LNCAP (cell line): Measurements from ENCODE around the gene GMCL2.

Experiments
- TF ChIP-seq, protein P1 (sequence below): fragments of 450-650 bp; IDR thresholded peaks from 2 replicates; pipeline ENCODE4 v1.5.1; 2017; ENCODE audit warnings: mild to moderate bottlenecking

Gene GMCL2

DNA sequence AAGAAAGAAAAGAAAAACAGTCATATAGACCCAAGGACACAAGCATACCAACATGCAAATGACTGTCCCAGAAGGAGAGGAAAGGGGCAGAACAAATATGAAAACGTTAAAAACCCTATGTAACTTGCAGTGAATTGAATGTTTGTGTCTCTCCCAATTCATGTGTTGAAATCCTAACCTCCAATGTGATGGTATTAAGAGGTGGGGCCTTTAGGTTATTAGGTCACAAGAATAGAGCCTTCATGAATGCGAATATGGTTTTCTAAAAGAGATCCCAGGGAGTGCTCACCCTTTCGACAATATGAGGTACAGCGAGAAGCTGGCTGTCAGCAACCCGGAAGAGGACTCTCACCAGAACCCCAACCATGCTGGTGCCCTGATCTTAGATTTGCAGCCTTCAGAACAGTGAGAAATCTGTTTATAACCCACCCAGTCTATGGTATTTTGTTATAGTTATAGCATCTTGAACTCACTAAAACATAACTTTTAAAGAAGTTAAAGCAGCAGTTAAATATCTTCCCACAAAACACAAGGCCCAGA is 31.1 kb upstream of the GMCL2 start:
- TF ChIP-seq, protein P1, sequence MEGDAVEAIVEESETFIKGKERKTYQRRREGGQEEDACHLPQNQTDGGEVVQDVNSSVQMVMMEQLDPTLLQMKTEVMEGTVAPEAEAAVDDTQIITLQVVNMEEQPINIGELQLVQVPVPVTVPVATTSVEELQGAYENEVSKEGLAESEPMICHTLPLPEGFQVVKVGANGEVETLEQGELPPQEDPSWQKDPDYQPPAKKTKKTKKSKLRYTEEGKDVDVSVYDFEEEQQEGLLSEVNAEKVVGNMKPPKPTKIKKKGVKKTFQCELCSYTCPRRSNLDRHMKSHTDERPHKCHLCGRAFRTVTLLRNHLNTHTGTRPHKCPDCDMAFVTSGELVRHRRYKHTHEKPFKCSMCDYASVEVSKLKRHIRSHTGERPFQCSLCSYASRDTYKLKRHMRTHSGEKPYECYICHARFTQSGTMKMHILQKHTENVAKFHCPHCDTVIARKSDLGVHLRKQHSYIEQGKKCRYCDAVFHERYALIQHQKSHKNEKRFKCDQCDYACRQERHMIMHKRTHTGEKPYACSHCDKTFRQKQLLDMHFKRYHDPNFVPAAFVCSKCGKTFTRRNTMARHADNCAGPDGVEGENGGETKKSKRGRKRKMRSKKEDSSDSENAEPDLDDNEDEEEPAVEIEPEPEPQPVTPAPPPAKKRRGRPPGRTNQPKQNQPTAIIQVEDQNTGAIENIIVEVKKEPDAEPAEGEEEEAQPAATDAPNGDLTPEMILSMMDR, result no peak

DNA sequence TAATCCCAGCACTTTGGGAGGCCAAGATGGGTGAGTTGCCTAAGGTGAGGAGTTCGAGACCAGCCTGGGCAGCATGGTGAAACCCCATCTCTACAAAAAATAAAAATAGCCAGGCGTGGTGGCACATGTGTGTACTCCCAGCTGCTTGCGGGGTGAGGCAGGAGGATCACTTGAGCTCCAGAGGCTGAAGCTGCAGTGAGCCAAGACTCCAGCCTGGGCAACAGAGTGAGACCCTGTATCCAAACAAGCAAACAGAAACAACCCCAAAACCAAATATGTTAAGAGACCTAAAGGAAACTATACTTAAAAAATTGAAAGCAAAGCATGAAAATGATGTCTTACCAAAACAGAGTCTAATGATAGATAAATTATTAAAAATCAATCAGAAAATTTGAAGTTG is 29.6 kb upstream of the GMCL2 start:
- TF ChIP-seq, protein P1, result no peak

DNA sequence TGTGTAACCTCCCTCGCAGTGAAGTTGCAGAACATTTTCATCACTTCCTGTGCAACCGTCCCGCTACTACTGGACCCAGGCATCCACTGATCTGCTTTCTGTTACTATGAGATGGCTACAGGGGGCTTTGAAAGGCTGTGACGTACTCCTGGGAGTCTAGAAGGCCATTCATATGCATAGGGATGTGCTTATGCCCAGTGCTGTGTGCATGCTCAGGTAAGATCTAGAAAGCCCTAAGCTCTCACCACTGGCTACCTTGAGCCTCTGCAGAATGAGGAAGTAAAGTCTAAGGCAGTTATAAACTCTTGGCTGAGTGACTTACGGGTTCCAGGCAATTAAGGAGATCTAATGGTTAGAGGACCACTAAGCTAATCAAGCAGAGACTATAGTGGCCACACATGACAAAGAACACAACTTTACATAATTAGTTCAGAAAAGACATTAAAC is 28.9 kb upstream of the GMCL2 start:
- TF ChIP-seq, protein P1, result no peak

DNA sequence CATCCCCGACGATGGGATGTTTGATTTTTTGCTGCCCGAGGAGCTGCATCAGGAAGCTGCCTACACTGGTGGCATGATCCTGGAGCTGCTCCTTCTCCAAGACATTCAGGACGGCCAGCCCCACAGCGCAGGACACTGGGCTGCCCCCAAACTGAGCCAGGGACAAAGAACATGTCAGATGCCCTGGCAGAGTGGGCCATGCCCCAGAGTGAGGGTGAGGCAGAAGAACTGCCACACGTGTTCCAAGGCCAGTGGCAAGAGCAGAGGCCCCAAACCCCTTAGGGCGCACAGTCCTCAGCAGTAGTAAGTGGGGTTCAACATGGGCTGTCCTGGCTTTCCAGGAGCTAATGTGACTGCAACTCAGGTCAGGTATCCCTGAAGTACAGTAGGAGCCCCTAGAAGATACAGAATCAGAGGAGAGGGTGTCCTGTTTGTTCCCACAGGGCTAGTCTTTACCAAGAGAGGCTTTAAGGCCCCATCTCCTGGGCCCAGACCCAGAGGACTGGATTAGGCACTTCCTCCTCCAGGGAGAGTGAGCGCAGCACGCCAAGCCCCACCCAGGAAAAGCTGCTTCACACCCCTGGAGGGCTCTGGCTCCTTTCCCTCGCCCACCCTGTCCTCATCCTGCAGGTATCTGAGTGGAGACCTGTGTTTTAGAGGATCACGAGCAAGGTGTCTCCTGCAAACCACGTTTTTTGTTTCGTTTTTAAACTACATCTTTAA is 28.3 kb upstream of the GMCL2 start:
- TF ChIP-seq, protein P1, result no peak

DNA sequence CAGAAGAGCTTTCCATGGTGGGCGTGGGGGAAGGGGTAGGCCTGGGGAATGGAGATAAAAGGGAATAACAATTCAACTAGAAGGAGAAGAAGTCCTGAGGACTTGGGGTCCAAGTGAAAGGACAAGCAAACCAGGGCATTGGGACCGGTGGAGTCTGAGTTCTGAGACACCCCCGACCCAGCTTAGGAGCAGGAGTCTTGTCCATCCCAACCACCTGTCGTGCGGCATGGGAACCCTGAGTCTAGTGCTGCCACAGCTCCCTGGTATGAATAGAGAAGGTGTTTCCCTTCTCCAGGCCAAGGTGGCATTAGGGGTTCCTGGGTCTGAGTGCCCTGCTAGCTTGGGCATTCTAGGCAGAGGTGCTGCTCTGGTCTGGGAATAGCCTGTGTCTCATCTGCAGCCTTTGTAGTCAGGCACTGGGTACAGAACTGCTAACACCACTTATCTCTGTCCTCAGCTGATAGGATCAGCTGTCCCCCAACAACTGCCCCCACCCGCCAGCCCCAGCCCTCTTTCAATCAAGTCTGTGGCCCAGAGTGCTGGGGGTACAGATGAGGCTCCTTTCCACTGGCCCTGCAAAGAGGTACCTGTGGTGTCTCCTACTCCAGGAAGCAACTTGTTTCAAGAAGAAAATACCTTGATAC is 27.1 kb upstream of the GMCL2 start:
- TF ChIP-seq, protein P1, result no peak

DNA sequence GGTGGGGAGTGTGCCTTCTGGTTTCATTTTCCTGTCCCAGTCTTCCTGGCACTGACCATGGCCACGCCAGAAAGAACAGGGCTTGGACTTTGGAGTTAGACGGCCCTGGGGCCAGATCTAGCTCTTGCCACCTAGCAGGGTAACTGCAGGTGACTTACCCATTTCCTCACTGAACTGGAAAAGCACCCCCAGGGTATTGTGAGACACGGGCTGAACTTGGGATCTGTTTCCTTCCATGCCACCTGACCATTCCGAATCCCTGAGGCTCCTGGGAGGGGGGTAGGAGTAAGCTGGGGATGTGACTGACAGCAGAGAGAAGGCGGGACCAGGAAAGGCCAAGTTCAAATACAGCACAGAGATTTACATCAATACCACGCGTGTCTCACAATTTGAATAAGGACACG is 26.6 kb upstream of the GMCL2 start:
- TF ChIP-seq, protein P1, result no peak

DNA sequence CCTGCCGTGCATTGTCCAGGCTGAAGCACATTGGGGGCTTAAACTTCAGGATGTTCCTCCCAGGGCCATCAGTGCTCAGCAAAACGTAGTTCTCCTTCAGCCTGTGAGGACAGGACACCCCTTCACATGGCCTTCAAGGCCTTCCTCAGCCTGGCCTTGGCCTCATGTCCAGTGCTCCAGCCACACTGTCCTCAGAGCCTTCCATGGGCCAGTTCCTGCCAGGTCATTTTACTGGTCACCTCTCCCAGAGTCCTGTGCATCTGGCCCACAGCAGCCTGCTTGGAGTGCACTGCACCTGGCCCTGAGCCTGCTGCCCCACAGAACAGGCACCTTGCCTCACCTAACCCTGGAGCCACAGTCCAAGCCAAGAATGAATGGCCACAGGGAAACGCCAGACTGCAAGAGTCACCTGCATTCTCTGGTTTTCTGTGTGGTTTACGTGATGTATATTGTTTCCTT is 25.9 kb upstream of the GMCL2 start:
- TF ChIP-seq, protein P1, result no peak
